H1 (cell line): ENCODE results near the gene INPPL1. TPM values are rescaled to one million over a fixed set of nuclear protein-coding genes. Genes with fewer than 3 reads are reported as not detected.
"Not testable (repeated sequence)": the region's sequence is repeated elsewhere in the genome, so short reads cannot be mapped to it uniquely, and the experiment has no call there.

Experiments
- CTCF ChIA-PET: fragments of 300-600 bp; sonication (Branson Sonifier 250); formaldehyde crosslinking; loops from one replicate; lab custom pipeline; 2021; ENCODE audit not compliant: partially characterized antibody; lab: Charles Lee
- POLR2A ChIA-PET: fragments of 300-600 bp; sonication (Branson Sonifier 250); formaldehyde crosslinking; loops from one replicate; lab custom pipeline; 2021; ENCODE audit warnings: inconsistent platforms; ENCODE audit not compliant: partially characterized antibody; lab: Charles Lee
- DNase-seq, 2 experiments: peaks; one replicate each; pipeline versions ENCODE4 v3.0.0 to v3.0.0-alpha.2; 2010 to 2022; ENCODE audit warnings: low spot score in 2 of 2, low read depth in 1 of 2, mixed read lengths in 1 of 2
- FAIRE-seq: peaks from 2 replicates; lab custom pipeline; 2011; peaks lifted over from hg19 to GRCh38; lab: Jason Lieb, UNC
- H2AFZ ChIP-seq: 2 replicates; pipeline ENCODE4 v1.8.1; 2012; ENCODE audit warnings: low read length, inconsistent platforms
- H2AK5ac ChIP-seq: 2 replicates; pipeline ENCODE4 v1.6.1; 2013; ENCODE audit warnings: low read depth, low read length
- H2BK120ac ChIP-seq: replicated peaks from 2 replicates; pipeline ENCODE3; 2013; ENCODE audit warnings: low read depth, low read length, inconsistent platforms
- H2BK12ac ChIP-seq: 2 replicates; pipeline ENCODE4 v1.6.1; 2013; ENCODE audit warnings: low read depth, low read length
- H2BK15ac ChIP-seq: 2 replicates; pipeline ENCODE4 v1.6.1; 2013; ENCODE audit warnings: low read length
- H2BK20ac ChIP-seq: 2 replicates; pipeline ENCODE4 v1.6.1; 2013; ENCODE audit warnings: low read length
- H2BK5ac ChIP-seq: 2 replicates; pipeline ENCODE4 v1.6.1; 2013; ENCODE audit warnings: low read depth, low read length
- H3K14ac ChIP-seq: 2 replicates; pipeline ENCODE4 v1.6.1; 2013; ENCODE audit warnings: inconsistent platforms; ENCODE audit not compliant: insufficient read length
- H3K18ac ChIP-seq: 2 replicates; pipeline ENCODE4 v1.6.1; 2013; ENCODE audit warnings: low read length; ENCODE audit errors: extremely low read depth
- H3K23ac ChIP-seq: 2 replicates; pipeline ENCODE4 v1.6.1; 2013; ENCODE audit warnings: inconsistent platforms; ENCODE audit not compliant: insufficient read length
- H3K23me2 ChIP-seq: 2 replicates; pipeline ENCODE4 v1.6.1; 2013; ENCODE audit warnings: low read depth, low read length
- H3K27ac ChIP-seq: 2 replicates; pipeline ENCODE4 v1.6.1; 2011; ENCODE audit warnings: low read depth, low read length, inconsistent platforms
- H3K27me3 ChIP-seq, 4 experiments: replicated peaks in 1 of 4; 1 replicate in 1 of 4; 2 replicates in 3 of 4; pipeline versions ENCODE4 v1.6.1 to v1.8.1; 2011 to 2013; ENCODE audit warnings: low read length in 3 of 4, mild to moderate bottlenecking in 3 of 4, inconsistent platforms in 2 of 4, mixed read lengths in 2 of 4, moderate library complexity in 1 of 4; ENCODE audit not compliant: control insufficient read depth in 3 of 4, insufficient read depth in 3 of 4; ENCODE audit errors: extremely low read depth in 1 of 4
- H3K36me3 ChIP-seq, 4 experiments: 2 replicates each; pipeline versions ENCODE4 v1.6.1 to v1.8.1; 2011 to 2013; ENCODE audit warnings: mild to moderate bottlenecking in 4 of 4, low read length in 3 of 4, moderate library complexity in 2 of 4, control low read depth in 1 of 4, inconsistent platforms in 1 of 4; ENCODE audit not compliant: insufficient read depth in 4 of 4, control insufficient read depth in 2 of 4
- H3K4ac ChIP-seq: replicated peaks from 2 replicates; pipeline ENCODE3; 2013; ENCODE audit warnings: low read length, low read depth, mixed read lengths, inconsistent platforms; ENCODE audit not compliant: insufficient read length
- H3K4me1 ChIP-seq, 4 experiments: replicated peaks in 1 of 4; 1 replicate in 1 of 4; 2 replicates in 3 of 4; pipeline versions ENCODE4 v1.6.1 to v1.8.1; 2011 to 2013; ENCODE audit warnings: low read length in 3 of 4, inconsistent platforms in 2 of 4, mixed read lengths in 1 of 4; ENCODE audit not compliant: insufficient read depth in 4 of 4, control insufficient read depth in 3 of 4
- H3K4me2 ChIP-seq, 2 experiments: 2 replicates each; pipeline versions ENCODE4 v1.6.1 to v1.8.1; 2011 to 2013; ENCODE audit warnings: low read depth in 2 of 2, low read length in 2 of 2, control low read depth in 1 of 2, inconsistent platforms in 1 of 2, mild to moderate bottlenecking in 1 of 2; ENCODE audit not compliant: insufficient read depth in 1 of 2
- H3K4me3 ChIP-seq, 4 experiments: fragments of 200-600, 300-600 bp in 1 of 4; sonication (generic), shearing (Covaris generic), sonication (Bioruptor Twin) in 1 of 4; 2 replicates each; pipeline versions ENCODE4 v1.5.1 to v1.8.1; 2011 to 2016; ENCODE audit warnings: low read length in 4 of 4, low read depth in 3 of 4, control low read depth in 2 of 4, inconsistent platforms in 2 of 4, mild to moderate bottlenecking in 2 of 4, mixed read lengths in 1 of 4, moderate library complexity in 1 of 4; ENCODE audit not compliant: insufficient read depth in 2 of 4; ENCODE audit errors: extremely low read depth in 1 of 4
- H3K56ac ChIP-seq: replicated peaks from 2 replicates; pipeline ENCODE3; 2013; ENCODE audit warnings: low read depth, mild to moderate bottlenecking, mixed read lengths, low read length, inconsistent platforms; ENCODE audit not compliant: insufficient read length
- H3K79me1 ChIP-seq: 2 replicates; pipeline ENCODE4 v1.6.1; 2013; ENCODE audit warnings: low read depth, low read length, control low read depth
- H3K79me2 ChIP-seq, 2 experiments: 2 replicates each; pipeline versions ENCODE4 v1.6.1 to v1.8.1; 2012 to 2013; ENCODE audit warnings: low read length in 2 of 2, mild to moderate bottlenecking in 2 of 2, inconsistent platforms in 1 of 2; ENCODE audit not compliant: insufficient read depth in 2 of 2, control insufficient read depth in 1 of 2
- H3K9ac ChIP-seq, 4 experiments: replicated peaks in 1 of 4; 1 replicate in 1 of 4; 2 replicates in 3 of 4; pipeline versions ENCODE4 v1.6.1 to v1.8.1; 2011 to 2013; ENCODE audit warnings: low read depth in 3 of 4, low read length in 3 of 4, control low read depth in 2 of 4, mild to moderate bottlenecking in 2 of 4, moderate library complexity in 2 of 4, inconsistent platforms in 1 of 4; ENCODE audit errors: extremely low read depth in 1 of 4
- H3K9me3 ChIP-seq, 2 experiments: 2 replicates each; pipeline versions ENCODE4 v1.6.1 to v1.8.1; 2012 to 2013; ENCODE audit warnings: mild to moderate bottlenecking in 2 of 2, moderate library complexity in 2 of 2, control low read depth in 1 of 2, inconsistent platforms in 1 of 2, low read depth in 1 of 2, low read length in 1 of 2, mixed read lengths in 1 of 2; ENCODE audit not compliant: insufficient read depth in 2 of 2
- H4K20me1 ChIP-seq, 2 experiments: replicated peaks in 1 of 2; 2 replicates each; pipeline versions ENCODE3 to v1.8.1; 2011 to 2013; ENCODE audit warnings: inconsistent platforms in 2 of 2, low read length in 2 of 2, mild to moderate bottlenecking in 1 of 2; ENCODE audit not compliant: insufficient read depth in 2 of 2, control insufficient read depth in 1 of 2
- H4K5ac ChIP-seq: 2 replicates; pipeline ENCODE4 v1.6.1; 2013; ENCODE audit warnings: low read length, low read depth, mixed read lengths, inconsistent platforms; ENCODE audit not compliant: insufficient read length
- H4K8ac ChIP-seq: 2 replicates; pipeline ENCODE4 v1.8.0; 2013; ENCODE audit warnings: mild to moderate bottlenecking, moderate library complexity, low read length, inconsistent platforms; ENCODE audit not compliant: insufficient read depth; ENCODE audit errors: extremely low read depth
- H4K91ac ChIP-seq: replicated peaks from 2 replicates; pipeline ENCODE3; 2013; ENCODE audit warnings: low read length, mixed read lengths, inconsistent platforms; ENCODE audit not compliant: insufficient read length
- WGBS, 2 experiments: shearing (Covaris generic) in 1 of 2; methylation state at CpG; one replicate each; pipeline versions ENCODE4 v1.1.6 to v1.1.7; 2013 to 2015; ENCODE audit warnings: low lambda C conversion rate in 2 of 2, mixed read lengths in 2 of 2, inconsistent platforms in 1 of 2, low coverage in 1 of 2, missing lambda C conversion rate in 1 of 2; ENCODE audit not compliant: insufficient replicate concordance in 2 of 2, insufficient coverage in 1 of 2, insufficient read length in 1 of 2; ENCODE audit errors: extremely low coverage in 1 of 2, missing lambda C conversion rate in 1 of 2; 5-methylcytosine and 5-hydroxymethylcytosine counted together
- polyA plus RNA-seq, 7 experiments: library from polyadenylated mRNA; depleted of rRNA in 3 of 7; stranded (reverse) in 5 of 7; unstranded in 2 of 7; fragments of >200 nt in 5 of 7; fragments of 200-250 nt in 2 of 7; gene quantifications; 1 replicate in 5 of 7; 2 replicates in 1 of 7; 4 replicates in 1 of 7; pipeline versions ENCODE4 v1.2.1 to v1.2.3, GENCODE V29; 2011 to 2013; ENCODE audit warnings: missing spikeins in 2 of 7, mixed read lengths in 2 of 7
- total RNA-seq: library from RNA; stranded (reverse); fragmentation: NEBNext Ultra II Directional; extraction: Animal tissue kit (Norgen Biotek cat#: 25700); gene quantifications from 2 replicates; pipeline ENCODE4 v1.2.1, GENCODE V29; 2021

Gene INPPL1
- total and polyA plus RNA-seq, 2 of the 8 experiments (the other 6 are each of a cell fraction or from before 2014, with no cell fraction given) = 54.5 to 79.5 TPM

DNA sequence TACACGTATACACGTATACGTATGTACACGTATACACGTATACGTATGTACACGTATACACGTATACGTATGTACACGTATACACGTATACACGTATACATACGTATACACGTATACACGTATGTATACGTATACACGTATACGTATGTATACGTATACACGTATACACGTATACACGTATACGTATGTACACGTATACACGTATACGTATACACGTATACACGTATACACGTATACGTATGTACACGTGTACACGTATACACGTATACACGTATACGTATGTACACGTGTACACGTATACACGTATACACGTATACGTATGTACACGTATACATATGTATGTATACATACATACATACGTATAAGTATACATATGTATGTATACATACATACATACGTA is 23.1 kb upstream of the INPPL1 start:
- H2BK15ac ChIP-seq, H3K4me2 ChIP-seq, H4K5ac ChIP-seq, H3K14ac ChIP-seq, H4K20me1 ChIP-seq, H3K4ac ChIP-seq, H4K8ac ChIP-seq, H3K23me2 ChIP-seq, H3K4me3 ChIP-seq, H4K91ac ChIP-seq, H2BK120ac ChIP-seq, H2BK20ac ChIP-seq, POLR2A ChIA-PET, H3K23ac ChIP-seq, H3K79me2 ChIP-seq, H3K79me1 ChIP-seq, H2AFZ ChIP-seq, H3K56ac ChIP-seq, H3K9ac ChIP-seq, H3K36me3 ChIP-seq, H3K27ac ChIP-seq, H3K27me3 ChIP-seq, H2BK12ac ChIP-seq, H2BK5ac ChIP-seq, DNase-seq, H3K18ac ChIP-seq, H3K4me1 ChIP-seq, H2AK5ac ChIP-seq, H3K9me3 ChIP-seq: not testable (repeated sequence)
- FAIRE-seq = peak; percentile 71
- WGBS, 2 experiments = 85% methylated on average over 37 of the region's 43 CpGs; no CpG with 5 or more reads in 1 of the 2 experiments
- CTCF ChIA-PET = interaction anchor here (1.5 kb wide), 1 partner anchor 10 kb away, joined by 3 read pairs; no protein-coding TSS in a partner anchor
